Measurements from ENCODE around the gene MDM2.

MDM2 gene

GRCh38 chr12:68885381-68885780, 77.4 kb downstream of the MDM2 start:
- DNase-seq = no peak

GRCh38 chr12:68886636-68887572, 78.9 kb downstream of the MDM2 start:
- no peak for DNase-seq

GRCh38 chr12:68887641-68888040, 79.7 kb downstream of the MDM2 start:
- DNase-seq = no peak

GRCh38 chr12:68888243-68888642, 80.3 kb downstream of the MDM2 start:
- DNase-seq = no peak

GRCh38 chr12:68890701-68891113, 82.7 kb downstream of the MDM2 start:
- DNase-seq = no peak

- no peak for DNase-seq
Measured at GRCh38 chr12:68891141-68891540, 83.2 kb downstream of the MDM2 start.

- no peak for DNase-seq
Measured at GRCh38 chr12:68893201-68893600, 85.2 kb downstream of the MDM2 start.

GRCh38 chr12:68893741-68894140, 85.8 kb downstream of the MDM2 start:
- DNase-seq = no peak

- no peak for DNase-seq
Measured at GRCh38 chr12:68894276-68894855, 86.4 kb downstream of the MDM2 start.

GRCh38 chr12:68896881-68897540, 89.0 kb downstream of the MDM2 start:
- DNase-seq = no peak

GRCh38 chr12:68899251-68899771, 91.3 kb downstream of the MDM2 start:
- DNase-seq = no peak

GRCh38 chr12:68900241-68900640, 92.3 kb downstream of the MDM2 start:
- DNase-seq = no peak
